Fibroblast of peridontal ligament (primary cell): ENCODE results near the gene YRDC.

ENCODE experiments used
- DNase-seq: peaks from one replicate; pipeline ENCODE4 v3.0.0-alpha.2; 2010; ENCODE audit errors: extremely low read depth

The YRDC gene, protein sequence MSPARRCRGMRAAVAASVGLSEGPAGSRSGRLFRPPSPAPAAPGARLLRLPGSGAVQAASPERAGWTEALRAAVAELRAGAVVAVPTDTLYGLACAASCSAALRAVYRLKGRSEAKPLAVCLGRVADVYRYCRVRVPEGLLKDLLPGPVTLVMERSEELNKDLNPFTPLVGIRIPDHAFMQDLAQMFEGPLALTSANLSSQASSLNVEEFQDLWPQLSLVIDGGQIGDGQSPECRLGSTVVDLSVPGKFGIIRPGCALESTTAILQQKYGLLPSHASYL

DNA sequence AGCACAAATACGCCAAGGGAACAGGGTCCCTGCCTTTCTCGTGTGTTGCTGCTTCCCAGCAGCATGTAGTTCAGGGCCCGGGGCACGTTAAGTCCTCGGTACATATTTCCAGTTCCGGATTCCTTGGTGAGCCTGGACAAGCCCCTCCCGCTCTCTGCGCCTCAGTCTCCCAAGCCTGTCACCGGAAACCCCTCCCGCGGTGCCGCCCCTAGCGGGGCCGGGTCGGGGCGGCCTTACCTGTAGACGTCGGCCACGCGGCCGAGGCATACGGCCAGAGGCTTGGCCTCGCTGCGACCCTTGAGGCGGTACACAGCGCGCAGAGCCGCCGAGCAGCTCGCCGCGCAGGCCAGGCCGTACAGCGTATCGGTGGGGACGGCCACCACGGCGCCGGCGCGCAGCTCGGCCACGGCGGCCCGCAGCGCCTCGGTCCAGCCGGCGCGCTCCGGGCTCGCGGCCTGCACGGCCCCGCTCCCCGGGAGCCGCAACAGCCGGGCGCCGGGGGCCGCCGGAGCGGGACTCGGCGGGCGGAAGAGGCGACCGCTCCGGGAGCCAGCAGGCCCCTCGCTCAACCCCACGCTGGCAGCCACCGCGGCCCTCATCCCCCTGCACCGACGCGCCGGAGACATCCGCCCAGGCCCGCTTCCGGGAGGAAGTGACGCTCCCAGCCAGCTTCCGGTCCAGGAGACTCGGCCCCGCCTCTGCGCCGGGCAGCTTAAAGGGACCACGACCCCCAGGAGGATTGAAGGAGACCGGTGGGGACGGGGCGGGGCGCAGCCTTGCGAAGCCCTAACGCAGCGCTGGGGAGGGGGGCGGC lies at the start of gene YRDC, which contains the start of gene C1orf122:
Gene YRDC, minus strand, starts transcription at position 654 of the 814 bp plus-strand sequence. Its CDS starts 28 bp downstream, at position 626.
Gene C1orf122, plus strand, starts transcription at position 236 of the 814 bp plus-strand sequence. CDS start 615 bp downstream, outside the sequence.
- DNase-seq, result peak; percentile 85

DNA sequence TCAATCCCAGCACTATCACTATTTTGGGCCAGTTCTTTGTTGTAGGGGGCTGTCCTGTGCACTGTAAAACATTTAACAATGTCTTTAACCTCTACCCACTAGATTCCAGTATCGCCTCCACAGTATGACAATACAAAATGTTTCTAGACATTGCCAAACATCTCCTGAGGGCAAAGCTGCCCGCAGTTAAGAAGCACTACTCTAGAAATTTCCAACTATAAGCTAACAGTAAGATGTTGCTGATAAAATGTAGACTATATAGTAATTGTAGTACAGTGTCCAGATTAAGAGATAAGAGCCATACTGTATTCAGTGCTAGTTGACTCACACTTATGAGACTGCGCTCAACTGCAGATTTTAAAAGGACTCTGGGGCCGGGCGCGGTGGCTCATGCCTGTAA lies 46.4 kb upstream of the YRDC start:
- no peak for DNase-seq

DNA sequence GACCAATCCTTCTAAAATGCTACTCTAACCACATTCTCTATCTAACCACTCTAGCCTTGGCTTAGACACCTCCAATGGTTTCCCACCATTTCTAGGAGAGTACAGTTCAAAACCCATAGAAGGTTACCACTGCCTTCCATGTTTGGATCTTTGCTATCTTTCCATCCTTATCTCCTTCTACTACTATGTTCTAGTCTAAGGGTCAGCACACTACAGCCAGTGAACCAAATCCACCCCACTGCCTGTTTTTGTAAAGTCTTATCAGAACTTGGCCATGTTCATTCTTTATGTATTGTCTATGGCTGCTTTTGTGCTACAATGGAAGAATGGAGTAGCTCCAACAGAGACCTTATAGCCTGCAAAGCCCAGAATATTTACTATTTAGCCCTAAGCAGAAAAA lies 45.1 kb upstream of the YRDC start:
- DNase-seq, result no peak

DNA sequence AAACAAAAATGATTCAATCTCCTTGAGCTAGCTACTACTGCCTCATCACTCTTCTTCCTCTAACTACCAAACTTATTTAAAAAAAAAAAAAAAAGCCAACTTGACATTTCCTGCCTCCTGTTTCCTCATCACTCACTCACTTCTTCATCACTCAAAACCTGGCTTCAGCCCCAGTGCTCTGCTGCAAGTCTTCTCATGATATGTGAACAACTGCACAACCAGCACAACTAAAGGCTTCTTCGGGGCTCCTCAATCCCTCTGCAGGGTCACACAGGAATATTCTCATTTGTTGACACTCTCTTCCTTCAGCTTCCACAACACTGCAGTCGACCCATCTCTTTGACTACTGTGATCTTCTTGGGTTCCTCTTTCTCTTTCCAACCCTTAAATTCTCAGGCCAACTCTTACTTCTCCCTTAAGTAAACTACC lies 43.8 kb upstream of the YRDC start:
- peak; percentile 19 for DNase-seq

DNA sequence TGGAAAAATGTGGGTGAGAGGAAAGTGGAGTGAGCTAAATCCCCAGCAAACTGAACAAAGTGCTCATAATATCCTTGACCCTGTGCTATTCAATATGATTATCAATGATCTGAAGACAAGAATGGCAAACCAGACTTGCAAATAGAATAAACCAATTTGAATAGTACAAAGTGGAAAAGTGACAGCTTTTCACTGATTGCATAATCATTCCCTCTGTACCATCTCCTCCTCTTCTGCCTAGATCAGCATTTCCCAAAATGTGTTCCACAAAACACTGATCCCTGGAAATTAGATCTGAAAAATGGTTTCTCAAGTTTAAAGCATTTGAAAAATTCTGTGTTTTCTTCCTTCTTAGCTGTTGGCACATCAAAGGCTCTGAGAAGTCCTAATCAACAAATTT lies 43.3 kb upstream of the YRDC start:
- no peak for DNase-seq

DNA sequence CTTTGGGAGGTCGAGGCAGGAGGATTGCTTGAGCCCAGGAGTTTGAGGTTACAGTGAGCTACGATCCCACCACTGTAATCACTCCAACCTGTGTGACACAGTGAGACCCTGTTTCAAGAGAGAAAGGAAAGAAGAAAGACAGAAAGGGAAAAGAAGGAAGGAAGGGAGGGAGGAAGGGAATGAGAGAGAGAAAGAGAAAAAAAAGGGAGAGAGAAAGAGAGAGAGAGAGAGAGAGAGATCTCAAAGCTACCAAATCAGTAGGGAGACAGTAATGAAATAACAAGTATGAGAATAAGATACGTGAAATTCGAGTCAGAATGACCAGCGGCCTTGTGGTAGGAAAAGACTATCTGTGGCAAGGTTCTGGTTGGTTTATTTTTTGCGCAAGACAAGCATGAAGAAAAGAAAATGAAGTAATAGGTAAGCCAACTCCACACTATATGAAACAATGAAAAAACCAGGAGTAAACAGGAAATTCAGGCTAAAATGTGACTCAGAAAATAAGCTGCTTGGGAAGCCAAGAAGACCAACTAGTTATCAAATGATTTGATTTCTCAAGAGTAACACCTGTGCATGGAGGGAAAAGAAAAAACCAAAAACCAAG lies 42.4 kb upstream of the YRDC start:
- DNase-seq, result peak; percentile 37

DNA sequence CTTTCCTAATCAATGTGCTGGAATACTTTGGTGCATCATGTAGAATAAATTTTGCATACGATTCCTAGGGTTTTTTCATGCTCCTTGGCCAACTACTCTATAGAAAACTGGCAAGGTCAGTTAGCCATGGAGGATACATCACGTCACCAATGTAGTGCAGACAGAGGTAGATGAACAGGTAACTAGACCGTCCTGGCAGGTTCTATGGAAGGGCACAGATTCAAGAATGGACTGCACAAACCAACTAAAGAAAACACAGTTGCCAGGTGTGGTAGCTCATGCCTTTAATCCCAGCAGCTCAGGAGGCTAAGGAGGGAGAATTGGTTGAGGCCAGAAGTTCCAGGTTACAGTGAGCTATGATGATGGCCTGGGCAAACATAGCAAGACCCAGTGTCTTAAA lies 41.5 kb upstream of the YRDC start:
- no peak for DNase-seq

DNA sequence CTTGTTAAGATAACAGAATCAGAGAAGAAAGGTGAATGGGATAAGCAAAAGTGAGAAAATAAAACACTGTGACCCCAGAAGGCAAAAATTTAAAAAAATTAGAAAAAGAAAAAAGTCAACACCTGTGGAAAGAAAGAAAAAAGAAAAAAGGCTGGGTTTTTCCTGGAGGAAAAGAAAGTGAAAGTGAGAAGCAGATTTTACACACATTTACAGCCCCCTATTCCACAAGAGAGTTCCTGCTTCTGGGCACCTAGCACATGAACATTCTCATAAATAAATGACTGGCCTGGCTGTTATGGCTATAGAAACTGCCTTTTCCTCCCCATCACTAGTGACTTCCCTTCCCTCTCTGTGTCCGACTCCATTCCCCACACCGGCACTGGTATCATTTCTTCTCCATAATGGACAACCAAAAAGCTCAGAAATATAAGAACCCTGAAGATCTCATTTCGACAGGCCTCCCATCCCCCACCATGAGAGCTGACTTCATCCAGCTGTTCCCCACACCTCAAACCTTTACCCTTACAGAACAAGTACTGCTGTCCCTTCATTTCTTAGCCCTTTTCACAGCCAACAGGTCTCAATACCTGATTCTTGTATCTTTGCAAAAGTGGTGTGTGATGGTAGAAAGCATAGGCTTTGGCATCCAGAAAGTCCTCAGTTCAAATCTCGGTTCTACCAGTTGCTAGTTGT lies 38.8 kb upstream of the YRDC start:
- no peak for DNase-seq

DNA sequence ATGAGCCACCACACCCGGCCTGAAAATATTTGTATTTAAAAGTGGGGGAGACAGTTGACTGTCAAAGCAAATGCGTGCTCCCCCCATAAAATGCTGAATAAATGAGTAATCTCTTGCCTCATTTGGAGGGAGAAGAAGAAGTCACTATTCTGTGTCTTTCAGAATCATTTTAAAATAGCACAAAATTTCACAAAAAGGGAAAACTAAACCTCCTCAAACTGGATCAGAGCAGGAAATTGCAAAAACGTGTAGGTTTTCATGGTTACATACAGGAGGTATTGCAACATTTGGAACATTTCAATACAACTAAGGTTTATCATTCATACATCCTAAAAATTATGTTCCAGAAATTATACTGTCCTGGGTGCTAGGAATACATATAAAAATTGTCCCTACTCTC lies 37.8 kb upstream of the YRDC start:
- DNase-seq, result no peak

DNA sequence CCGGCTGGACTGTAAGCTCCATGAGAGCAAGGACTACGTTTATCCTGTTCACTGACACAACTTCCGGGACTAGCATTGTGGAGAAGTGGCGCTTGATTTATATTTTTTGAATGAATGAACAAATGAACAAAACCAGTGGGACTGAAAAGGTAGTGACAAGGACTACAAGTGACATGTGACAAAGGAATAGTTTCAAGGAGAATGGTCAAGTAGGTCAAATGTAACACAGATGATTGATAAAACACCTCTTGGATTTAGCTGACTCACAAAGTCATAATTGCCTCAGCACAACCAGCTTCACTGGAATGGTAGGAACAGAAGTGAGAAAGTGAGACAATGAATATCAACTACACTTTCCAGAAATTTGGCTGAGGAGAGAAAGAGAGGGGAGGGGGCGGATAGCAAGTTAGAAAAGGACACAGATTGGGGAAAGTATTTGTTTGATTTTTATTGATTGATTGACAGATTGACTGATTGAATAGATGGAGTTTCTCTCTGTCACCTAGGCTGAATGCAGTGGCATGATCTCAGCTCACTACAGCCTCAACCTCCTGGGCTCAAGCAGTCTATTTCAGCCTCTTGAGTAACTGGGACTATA lies 37.1 kb upstream of the YRDC start:
- DNase-seq, result no peak

DNA sequence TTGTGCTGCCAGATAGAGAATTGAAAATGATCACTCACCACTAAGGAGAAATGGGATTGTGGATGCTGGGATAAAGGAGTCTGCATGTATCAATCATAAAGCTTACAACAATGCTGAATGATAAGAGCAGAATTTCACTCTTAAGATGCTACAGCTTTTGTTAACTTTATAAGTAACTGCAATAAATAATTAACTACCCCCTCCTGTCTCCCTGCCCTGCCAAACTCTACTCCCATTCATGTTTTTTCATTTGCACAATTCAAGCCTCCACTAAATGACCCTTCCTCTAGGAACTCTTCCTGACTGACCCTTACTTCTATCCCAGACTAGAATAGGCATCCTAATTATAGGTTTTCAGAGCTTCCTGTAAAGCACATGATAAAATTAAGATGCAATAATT lies 36.5 kb upstream of the YRDC start:
- DNase-seq, result no peak

DNA sequence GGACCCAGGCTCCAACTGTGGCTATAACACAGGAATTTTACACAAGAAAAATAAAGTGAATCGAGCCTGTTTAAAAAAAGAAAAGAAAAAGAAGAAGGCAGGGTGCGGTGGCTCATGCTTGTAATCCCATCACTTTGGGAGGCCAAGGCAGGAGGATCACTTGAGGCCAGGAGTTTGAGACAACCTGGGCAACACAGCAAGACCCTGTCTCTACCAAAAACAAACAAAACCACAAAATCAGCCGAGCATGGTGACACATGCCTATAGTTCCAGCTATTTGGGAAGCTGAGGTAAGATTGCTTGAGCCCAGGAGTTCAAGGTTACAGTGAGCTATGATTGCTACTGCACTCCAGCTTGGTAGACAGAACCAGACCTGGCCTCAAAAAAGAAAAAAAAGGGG lies 33.6 kb upstream of the YRDC start:
- no peak for DNase-seq

DNA sequence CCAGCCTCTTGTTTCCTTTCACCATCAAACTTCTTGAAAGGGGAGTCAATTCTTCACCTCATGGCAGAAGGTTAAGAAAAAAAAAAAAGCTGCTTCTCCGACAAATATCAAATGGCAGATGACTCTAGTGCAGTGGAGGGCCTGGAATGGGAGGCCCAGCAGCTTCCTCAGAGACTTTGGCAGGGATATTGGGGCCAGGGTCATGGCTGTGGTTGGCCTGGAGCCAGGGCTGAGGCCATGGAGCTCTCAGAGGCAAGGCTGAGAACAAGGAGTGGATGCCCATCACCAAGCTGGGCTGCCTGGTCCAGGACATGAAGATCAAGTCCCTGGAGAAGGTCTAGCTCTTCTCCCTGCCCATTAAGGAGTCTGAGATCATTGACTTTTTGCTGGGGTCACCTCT lies 32.7 kb upstream of the YRDC start:
- DNase-seq, result no peak

DNA sequence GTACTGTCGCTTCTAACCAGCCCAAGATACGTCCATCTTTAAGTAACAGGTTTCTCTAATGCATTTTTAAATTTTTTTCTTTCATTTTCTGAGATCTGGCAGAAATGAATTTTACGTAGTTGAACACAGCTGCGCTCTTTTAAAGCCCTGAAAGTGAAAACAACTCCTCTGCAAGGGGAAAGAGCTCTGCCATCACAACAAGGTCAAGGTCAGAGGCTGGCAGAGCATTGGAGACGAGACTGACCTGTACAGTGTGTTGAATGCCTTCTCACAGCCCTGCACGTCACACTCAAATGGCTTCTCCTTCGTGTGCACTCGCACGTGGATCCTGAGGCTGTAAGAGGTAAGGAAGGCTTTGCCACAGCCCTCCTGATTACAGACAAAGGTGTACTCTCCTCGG lies 31.7 kb upstream of the YRDC start:
- no peak for DNase-seq

DNA sequence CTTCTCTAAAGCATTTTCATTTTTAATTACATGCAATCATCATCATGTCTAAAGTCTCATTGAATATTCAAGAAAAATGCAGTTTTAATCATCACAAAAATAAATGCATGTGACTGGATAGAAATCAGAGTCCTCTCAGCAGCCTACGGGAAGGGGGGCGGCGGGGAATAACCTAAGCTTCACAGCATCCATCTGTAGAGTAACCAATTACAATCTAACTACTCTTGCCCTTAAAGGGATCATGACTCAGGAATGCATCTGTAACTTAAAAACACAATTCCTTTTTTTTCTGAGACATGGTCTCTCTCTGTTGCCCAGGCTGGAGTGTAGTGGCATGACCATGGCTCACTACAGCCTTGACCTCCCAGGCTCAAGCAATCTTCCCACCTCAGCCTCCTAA lies 28.8 kb upstream of the YRDC start:
- DNase-seq, result no peak

DNA sequence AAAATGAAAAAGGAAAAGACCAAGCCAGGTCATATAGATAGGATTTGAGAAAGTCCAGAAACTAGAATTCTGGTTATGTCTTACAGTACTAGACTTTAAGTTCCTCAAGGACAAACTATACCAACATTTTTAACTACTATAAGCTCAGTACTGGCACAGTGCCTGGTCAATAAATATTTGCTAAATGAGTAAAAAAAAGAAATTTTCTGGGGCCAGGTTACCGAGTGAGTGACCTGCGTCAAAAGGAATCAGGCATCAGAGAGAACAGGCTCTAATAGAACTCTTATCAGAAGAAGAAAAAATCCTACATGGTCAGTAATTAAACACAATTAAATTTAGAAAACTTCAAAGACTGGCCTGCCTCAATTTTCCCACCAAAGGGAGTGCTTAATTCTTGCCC lies 23.8 kb upstream of the YRDC start:
- DNase-seq, result no peak

DNA sequence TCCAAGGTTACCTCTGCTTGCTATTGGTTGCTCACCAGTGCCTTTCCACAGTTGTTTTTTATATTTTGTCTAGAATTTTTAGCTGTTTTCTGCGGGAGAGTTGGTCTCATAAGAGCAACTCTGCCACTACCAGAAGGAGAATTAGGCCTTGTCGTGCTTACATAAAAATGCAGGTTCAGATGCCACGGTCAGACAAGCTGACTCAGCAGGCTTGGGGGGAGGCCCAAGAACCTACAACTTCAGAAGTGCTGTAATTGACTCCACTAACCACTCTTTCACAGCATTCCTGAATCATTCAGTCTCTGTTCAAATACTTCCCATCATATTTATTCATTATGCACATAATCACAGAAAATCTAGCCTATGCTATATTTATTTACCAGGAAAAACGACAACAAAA lies 23.1 kb upstream of the YRDC start:
- DNase-seq, result no peak

DNA sequence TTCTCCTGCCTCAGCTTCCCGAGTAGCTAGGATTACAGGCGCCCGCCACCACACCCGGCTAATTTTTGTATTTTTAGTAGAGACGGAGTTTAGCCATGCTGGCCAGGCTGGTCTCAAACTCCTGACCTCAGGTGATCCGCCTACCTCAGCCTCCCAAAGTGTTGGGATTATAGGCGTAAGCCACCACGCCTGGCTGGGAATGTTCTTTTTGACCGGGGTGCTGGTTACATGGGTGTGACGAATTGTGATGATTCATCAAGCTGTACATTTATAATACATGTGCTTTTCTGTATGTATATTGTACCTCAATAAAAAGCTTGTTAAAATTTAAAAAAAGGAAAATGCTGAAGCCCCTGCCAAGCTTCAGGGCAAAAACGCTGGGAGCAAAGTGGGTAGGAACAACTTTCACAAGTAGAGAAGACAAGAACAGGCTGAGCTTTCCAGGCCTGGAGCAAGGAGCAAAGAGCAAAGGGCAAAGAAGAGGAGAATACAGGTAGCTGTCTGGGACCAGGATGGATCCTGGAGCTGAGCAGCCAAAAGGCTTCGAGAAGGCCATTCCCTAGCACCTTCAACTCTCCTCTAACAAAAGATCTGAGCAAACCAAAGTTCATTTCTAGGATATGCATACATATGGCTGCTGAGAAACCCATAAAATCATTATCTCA lies 20.5 kb upstream of the YRDC start:
- no peak for DNase-seq

DNA sequence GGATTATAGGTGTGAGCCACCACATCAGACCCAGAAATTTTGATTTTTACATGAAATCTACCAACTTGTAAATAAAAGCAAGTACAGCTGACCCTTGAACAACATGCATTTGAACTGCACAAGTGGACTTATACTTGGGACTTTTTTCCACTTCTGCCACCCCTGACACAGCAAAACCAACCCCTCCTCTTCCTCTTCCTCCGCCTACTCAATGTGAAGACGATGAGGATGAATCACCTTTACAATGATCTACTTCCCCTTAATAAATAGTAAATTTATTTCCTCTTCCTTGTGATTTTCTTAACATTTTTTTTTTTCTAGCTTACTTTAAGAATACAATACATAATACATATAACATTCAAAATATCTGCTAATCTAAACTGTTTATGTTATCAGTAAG lies 17.5 kb upstream of the YRDC start:
- DNase-seq, result no peak

DNA sequence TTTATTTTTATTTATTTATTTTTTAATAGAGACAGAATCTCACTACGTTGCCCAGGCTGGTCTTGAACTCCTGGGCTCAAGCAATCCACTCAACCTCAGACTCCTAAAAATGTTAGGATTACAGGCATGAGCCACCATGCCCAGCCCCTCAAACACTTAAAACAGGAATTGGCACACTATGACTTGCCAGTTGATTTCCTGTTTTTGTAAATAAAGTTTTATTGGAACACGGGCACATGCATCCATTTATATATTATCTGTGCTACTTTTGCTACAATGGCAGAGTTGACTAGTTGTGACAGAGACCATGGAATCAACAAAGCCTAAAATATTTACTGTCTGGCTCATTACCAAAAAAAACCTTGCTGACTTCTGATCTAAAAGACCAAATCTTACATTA lies 16.0 kb upstream of the YRDC start:
- DNase-seq, result no peak
